ENCODE data around the gene NKX1-2.
A peak's percentile ranks its signal among the peaks of the same experiment; 100 is the strongest.

NKX1-2 gene

DNA sequence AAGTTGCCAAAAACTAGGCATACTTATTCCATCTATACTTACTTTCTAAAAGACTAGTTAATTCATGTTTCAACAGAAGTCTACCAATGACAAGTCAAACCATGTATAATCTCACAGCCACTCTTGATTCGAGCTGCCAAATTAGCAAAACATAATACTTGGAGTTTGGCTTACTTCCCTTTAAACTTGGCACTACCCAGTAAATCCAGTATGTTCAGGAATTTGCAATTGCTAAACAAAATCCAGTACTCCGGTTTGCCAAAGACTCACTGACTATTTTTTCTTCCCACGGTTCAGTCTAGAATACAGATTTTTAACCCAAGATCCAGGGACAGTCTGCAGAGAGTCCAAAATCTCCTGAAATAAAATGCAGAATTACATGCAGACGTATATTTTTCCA, 35.8 kb downstream of the NKX1-2 start:
- no peak for DNase-seq

DNA sequence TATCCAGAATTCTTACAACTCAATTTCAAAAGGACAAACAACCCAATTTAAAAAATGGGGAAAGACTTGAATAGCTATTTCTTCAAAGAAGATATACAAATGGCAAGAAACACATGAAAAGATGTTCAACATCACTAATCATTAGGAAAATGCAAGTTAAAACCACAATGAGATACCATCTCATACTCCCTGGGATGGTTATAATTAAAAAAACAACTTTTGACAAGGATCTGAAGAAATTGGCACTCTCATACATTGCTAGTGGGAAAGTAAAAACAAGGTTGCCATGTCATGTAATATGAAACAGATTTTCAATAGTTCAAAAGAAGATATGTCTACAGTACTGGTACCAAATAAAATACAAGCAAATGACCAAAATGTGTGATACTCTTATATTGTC, 40.1 kb downstream of the NKX1-2 start:
- DNase-seq, result no peak

- DNase-seq, result no peak
Measured at GRCh38 chr10:124408357-124408756, 41.5 kb downstream of the NKX1-2 start.

DNA sequence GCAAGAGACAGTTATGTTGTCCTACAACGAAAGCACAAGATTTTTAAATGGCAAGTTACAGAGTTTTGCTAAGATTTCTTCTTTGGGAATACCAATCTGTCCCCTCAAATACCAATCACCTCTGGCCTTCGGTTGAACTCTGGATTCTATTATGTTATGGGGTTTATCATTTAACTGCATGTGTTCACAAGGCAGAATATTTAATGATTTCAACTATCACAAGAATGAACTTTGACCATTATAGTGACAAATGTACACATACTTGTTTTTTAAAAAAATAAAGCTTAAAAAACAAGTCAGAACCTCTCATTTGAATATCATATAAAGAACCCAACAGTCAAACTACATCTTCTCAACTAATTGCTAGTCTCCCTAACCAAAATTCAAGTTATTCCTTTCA, 42.4 kb downstream of the NKX1-2 start:
- DNase-seq, result no peak

- peak; percentile 12 to 60 for DNase-seq
Measured at GRCh38 chr10:124403548-124403947, 46.3 kb downstream of the NKX1-2 start.

DNA sequence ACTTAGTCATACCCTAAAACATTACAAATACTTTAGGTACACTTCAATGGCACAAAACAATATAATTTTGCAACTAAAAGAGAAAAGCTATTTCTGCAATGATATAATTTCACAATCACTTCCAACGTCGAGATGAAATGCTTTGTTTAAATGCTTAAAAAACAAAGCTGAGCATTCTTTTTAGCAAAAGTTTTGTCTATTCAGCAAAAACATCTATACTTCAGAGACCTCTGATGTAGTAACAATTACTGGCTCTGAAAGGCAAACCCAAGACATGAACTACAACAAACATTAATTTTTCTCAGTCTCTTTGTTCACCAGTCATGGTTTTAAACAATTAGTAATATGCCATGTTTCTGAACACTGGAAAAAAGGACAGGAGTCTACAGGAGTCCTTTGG, 47.6 kb downstream of the NKX1-2 start:
- DNase-seq, result no peak

GRCh38 chr10:124401633-124402032, 48.2 kb downstream of the NKX1-2 start:
- no peak for DNase-seq
